ENCODE measurements around the gene TLNRD1.

- TF ChIP-seq POLR2A (IDR thresholded peaks at IDR 0.05; ENCODE audit: borderline replicate concordance, extremely low read depth, insufficient read depth, insufficient read length) (no peak), CTCF (IDR thresholded peaks at IDR 0.05 in 2 of 3, conservative IDR thresholded peaks at IDR 0.05 in 1 of 3; ENCODE audit: borderline replicate concordance in 1 of 3, insufficient read depth in 1 of 3, low read depth in 2 of 3, low read length in 2 of 3) (no peak), EZH2 (IDR thresholded peaks at IDR 0.05) (no peak), ELF1 (IDR thresholded peaks at IDR 0.05; ENCODE audit: borderline replicate concordance, low read depth) (no peak), MAX (IDR thresholded peaks at IDR 0.05) (no peak), POLR2AphosphoS5 (IDR thresholded peaks at IDR 0.05; ENCODE audit: low read depth, low read length) (no peak)
These were observed 45.6 kb downstream of the TLNRD1 start for GRCh38 chr15:81046290-81046689.

Data from HCT116 (cell line).